GM12891 (cell line): ENCODE data around the gene MT3.
"Not testable (repeated sequence)": the region's sequence is repeated elsewhere in the genome, so short reads cannot be mapped to it uniquely, and the experiment has no call there.

ENCODE experiments used
- POLR2A ChIP-seq: IDR thresholded peaks from 2 replicates; pipeline ENCODE4 v1.6.1; 2011; ENCODE audit warnings: low read depth, low read length, control low read depth
- POLR2AphosphoS5 ChIP-seq: IDR thresholded peaks from 2 replicates; pipeline ENCODE4 v1.6.1; 2011; ENCODE audit warnings: low read depth, low read length, control low read depth
- TAF1 ChIP-seq: IDR thresholded peaks from 2 replicates; pipeline ENCODE4 v1.6.1; 2011; ENCODE audit warnings: low read depth, low read length, control low read depth

GRCh38 chr16:56623184-56623583, 33.9 kb downstream of the MT3 start:
- TF ChIP-seq POLR2AphosphoS5, POLR2A, TAF1: not testable (repeated sequence)
